D721Med (cell line): ENCODE data around the gene GPR39.

Experiments used
- DNase-seq: peaks from one replicate; pipeline ENCODE4 v3.0.0; 2011; ENCODE audit warnings: low spot score; ENCODE audit not compliant: insufficient read length
- FAIRE-seq: peaks from 2 replicates; lab custom pipeline; 2011; peaks lifted over from hg19 to GRCh38; lab: Jason Lieb, UNC
- CTCF ChIP-seq: IDR thresholded peaks from 2 replicates; pipeline ENCODE4 v1.5.1; 2012; ENCODE audit warnings: mild to moderate bottlenecking, control low read depth; ENCODE audit not compliant: insufficient read depth; ENCODE audit errors: missing control alignments

The GPR39 gene

DNA sequence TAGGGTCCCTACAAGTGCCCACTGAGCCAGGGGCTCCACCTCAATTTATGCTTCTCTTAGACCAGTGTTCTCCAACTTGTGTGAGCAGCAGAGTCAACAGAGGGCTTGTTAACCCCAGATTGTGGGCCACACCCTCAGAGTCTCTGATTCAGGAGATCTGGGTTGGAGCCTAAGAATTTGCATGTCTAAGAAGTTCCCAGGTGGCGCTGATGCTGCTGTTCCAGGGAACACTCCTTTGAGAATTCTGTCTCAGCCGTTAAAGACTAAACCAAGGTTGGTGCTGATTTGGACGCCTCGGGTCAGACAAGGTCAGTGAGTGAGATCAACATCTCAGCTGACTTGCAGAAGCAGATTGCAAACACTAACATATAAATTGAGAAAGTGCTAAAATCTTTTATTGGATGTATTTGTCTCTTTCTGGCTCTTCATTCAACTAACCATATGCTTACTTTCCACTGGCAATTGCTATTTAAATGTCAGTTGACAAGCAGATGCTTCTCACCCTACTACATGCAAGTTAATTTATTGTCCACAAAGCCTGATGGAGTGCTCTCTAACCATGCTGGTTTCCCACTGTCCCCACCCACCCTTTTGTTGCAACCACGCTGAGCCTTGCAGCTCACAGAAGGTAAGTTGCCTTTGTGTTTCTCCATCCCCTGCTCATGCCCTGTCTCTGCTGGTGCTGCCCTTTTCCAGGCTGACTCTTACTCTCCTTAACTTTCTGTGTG, 221.9 kb downstream of the GPR39 start:
- DNase-seq (no peak), FAIRE-seq (no peak)
- TF ChIP-seq CTCF, result no peak

DNA sequence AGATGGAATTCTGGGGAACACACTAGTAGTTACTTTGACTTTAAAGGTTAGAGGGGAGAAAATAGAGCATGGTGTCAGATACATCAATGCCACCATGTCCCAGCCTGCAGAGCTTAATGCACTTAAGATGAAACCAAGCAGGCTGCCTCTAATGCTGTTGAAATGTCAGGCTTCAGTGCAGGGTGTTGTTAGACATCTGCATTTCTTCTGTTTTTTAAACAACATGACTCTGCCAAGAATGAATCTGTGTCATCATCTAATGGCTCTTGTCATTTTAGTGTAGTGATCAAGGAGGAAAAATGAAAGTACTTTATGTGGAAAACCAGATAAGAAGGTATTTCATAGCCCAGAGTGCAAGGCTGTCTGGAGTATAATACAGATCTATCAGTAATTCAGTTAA, 223.5 kb downstream of the GPR39 start:
- no peak for DNase-seq

DNA sequence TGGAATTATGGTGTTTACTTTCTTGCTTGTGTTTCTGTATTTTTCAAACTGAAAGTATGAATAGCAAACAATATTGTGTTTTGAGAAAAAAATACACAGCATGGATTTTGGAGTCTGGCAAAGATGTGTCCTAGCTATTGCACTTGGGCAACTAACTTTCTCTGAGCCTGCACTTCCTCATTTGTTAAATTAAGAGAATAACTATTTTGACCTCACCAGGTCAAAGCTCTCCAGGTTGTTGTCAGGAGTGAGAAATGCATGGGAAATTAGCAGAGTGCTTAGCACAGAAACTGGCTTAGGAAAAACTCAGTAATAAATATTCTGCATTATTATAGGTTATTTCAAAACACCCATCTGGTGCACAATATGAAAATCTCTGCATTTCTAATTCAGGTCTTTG, 225.2 kb downstream of the GPR39 start:
- DNase-seq, result no peak
- no peak for FAIRE-seq
- no peak for TF ChIP-seq CTCF

More for the DNA sequence above, 223.5 kb downstream of the GPR39 start:
- TF ChIP-seq CTCF, result no peak
- FAIRE-seq, result no peak

DNA sequence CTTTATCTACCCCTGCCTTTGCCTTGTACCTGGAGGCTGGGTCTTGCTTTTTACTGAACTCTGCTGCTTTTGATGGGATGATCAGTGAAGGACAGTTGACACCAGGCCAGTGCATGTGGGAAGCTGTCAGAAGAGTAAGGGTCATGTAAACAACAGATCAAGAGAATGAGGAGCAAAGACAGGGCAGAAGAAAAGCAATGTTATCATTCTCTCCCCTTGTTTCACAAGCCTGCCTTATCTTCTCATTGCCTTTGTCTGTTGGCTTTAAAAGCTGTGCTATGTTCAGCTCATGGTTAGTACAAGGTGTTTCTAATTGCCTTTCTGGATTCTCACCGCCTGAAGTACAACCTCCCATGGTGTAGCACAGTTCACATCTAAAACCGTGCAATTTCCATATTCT, 225.8 kb downstream of the GPR39 start:
- no peak for DNase-seq

GRCh38 chr2:132645176-132645575, 228.6 kb downstream of the GPR39 start:
- FAIRE-seq (no peak), DNase-seq (no peak)
- TF ChIP-seq CTCF, result peak; percentile 23

More for the DNA sequence above, 225.8 kb downstream of the GPR39 start:
- no peak for TF ChIP-seq CTCF
- FAIRE-seq, result no peak

DNA sequence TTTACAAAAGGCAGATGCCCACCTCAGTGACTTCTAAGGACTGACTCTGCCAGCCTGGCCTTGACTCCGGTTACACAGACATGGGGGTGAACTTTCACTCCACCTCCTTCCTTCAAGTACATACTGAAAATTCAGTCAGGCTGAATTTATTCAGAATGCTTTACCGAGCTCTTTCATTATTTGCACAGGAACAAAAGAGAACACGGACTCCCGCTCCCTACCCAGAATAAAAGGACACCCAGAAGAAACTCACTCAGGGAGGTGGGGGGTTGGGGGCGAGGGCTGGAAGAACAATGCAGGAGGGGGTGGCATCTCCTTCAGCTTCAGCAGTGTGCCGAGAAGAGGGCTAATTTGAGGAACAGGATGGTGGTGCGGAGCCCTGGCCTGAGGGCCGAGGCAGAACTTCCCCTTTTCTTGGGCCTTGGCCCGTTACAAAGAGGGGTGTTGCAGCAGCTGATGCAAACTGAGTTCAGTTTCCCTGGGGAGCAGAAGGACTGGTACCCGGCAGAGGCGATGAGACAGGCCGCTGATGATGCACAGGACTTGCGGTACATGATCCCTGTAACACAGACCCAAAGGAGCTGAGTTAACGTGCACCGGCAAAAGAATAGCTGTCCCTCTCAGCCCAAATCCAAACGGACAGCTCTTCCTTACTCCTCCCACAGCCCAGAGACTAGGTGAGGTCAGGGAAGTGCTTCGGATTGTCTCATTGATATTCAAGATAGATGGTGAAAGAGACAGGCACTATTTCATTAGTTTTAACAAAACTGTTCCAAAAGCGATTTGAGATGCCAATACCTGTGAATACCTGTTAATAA, 229.3 kb downstream of the GPR39 start:
- FAIRE-seq (no peak), DNase-seq (no peak)
- TF ChIP-seq CTCF, result no peak

DNA sequence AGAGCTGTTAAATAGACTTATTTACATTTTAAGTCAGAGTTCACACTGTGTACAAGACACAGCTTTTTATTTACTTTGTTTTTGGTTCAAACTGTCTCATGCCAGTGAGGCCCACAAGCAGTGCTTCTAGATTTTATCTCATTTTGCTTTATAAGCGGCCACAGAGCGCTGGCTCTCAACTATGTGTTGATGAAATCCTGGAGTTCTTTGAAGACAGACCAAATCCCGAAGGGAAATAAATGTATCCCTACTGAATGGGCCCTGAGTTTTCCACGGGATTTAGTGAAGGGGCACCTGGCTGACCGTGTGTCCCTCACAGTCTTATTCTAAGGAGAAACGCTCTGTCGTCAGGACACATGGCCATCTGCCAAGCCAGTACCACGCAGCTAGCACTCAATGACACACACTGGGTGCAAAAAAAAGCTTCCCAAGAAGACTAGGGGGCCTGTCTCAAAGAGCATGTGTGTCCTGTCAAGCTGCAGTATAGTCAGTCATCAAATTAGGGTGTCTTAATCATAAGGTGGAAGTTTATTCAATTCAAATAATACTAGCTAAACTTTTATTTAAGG, 230.0 kb downstream of the GPR39 start:
- FAIRE-seq (no peak), DNase-seq (no peak)

More for the DNA sequence above, 230.0 kb downstream of the GPR39 start:
- no peak for TF ChIP-seq CTCF
